H1 (cell line): Measurements from ENCODE around the gene CTNS. TPM values are rescaled to one million over a fixed set of nuclear protein-coding genes. Genes with fewer than 3 reads are reported as not detected.

Source experiments
- CTCF ChIA-PET: fragments of 300-600 bp; sonication (Branson Sonifier 250); formaldehyde crosslinking; loops from one replicate; lab custom pipeline; 2021; ENCODE audit not compliant: partially characterized antibody; lab: Charles Lee
- POLR2A ChIA-PET: fragments of 300-600 bp; sonication (Branson Sonifier 250); formaldehyde crosslinking; loops from one replicate; lab custom pipeline; 2021; ENCODE audit warnings: inconsistent platforms; ENCODE audit not compliant: partially characterized antibody; lab: Charles Lee
- DNase-seq, 2 experiments: peaks; one replicate each; pipeline versions ENCODE4 v3.0.0 to v3.0.0-alpha.2; 2010 to 2022; ENCODE audit warnings: low spot score in 2 of 2, low read depth in 1 of 2, mixed read lengths in 1 of 2
- FAIRE-seq: peaks from 2 replicates; lab custom pipeline; 2011; peaks lifted over from hg19 to GRCh38; lab: Jason Lieb, UNC
- H2AFZ ChIP-seq: 2 replicates; pipeline ENCODE4 v1.8.1; 2012; ENCODE audit warnings: low read length, inconsistent platforms
- H2AK5ac ChIP-seq: 2 replicates; pipeline ENCODE4 v1.6.1; 2013; ENCODE audit warnings: low read depth, low read length
- H2BK120ac ChIP-seq: replicated peaks from 2 replicates; pipeline ENCODE3; 2013; ENCODE audit warnings: low read depth, low read length, inconsistent platforms
- H2BK12ac ChIP-seq: 2 replicates; pipeline ENCODE4 v1.6.1; 2013; ENCODE audit warnings: low read depth, low read length
- H2BK15ac ChIP-seq: 2 replicates; pipeline ENCODE4 v1.6.1; 2013; ENCODE audit warnings: low read length
- H2BK20ac ChIP-seq: 2 replicates; pipeline ENCODE4 v1.6.1; 2013; ENCODE audit warnings: low read length
- H2BK5ac ChIP-seq: 2 replicates; pipeline ENCODE4 v1.6.1; 2013; ENCODE audit warnings: low read depth, low read length
- H3K14ac ChIP-seq: 2 replicates; pipeline ENCODE4 v1.6.1; 2013; ENCODE audit warnings: inconsistent platforms; ENCODE audit not compliant: insufficient read length
- H3K18ac ChIP-seq: 2 replicates; pipeline ENCODE4 v1.6.1; 2013; ENCODE audit warnings: low read length; ENCODE audit errors: extremely low read depth
- H3K23ac ChIP-seq: 2 replicates; pipeline ENCODE4 v1.6.1; 2013; ENCODE audit warnings: inconsistent platforms; ENCODE audit not compliant: insufficient read length
- H3K23me2 ChIP-seq: 2 replicates; pipeline ENCODE4 v1.6.1; 2013; ENCODE audit warnings: low read depth, low read length
- H3K27ac ChIP-seq: 2 replicates; pipeline ENCODE4 v1.6.1; 2011; ENCODE audit warnings: low read depth, low read length, inconsistent platforms
- H3K27me3 ChIP-seq, 4 experiments: replicated peaks in 1 of 4; 1 replicate in 1 of 4; 2 replicates in 3 of 4; pipeline versions ENCODE4 v1.6.1 to v1.8.1; 2011 to 2013; ENCODE audit warnings: low read length in 3 of 4, mild to moderate bottlenecking in 3 of 4, inconsistent platforms in 2 of 4, mixed read lengths in 2 of 4, moderate library complexity in 1 of 4; ENCODE audit not compliant: control insufficient read depth in 3 of 4, insufficient read depth in 3 of 4; ENCODE audit errors: extremely low read depth in 1 of 4
- H3K36me3 ChIP-seq, 4 experiments: 2 replicates each; pipeline versions ENCODE4 v1.6.1 to v1.8.1; 2011 to 2013; ENCODE audit warnings: mild to moderate bottlenecking in 4 of 4, low read length in 3 of 4, moderate library complexity in 2 of 4, control low read depth in 1 of 4, inconsistent platforms in 1 of 4; ENCODE audit not compliant: insufficient read depth in 4 of 4, control insufficient read depth in 2 of 4
- H3K4ac ChIP-seq: replicated peaks from 2 replicates; pipeline ENCODE3; 2013; ENCODE audit warnings: low read length, low read depth, mixed read lengths, inconsistent platforms; ENCODE audit not compliant: insufficient read length
- H3K4me1 ChIP-seq, 4 experiments: replicated peaks in 1 of 4; 1 replicate in 1 of 4; 2 replicates in 3 of 4; pipeline versions ENCODE4 v1.6.1 to v1.8.1; 2011 to 2013; ENCODE audit warnings: low read length in 3 of 4, inconsistent platforms in 2 of 4, mixed read lengths in 1 of 4; ENCODE audit not compliant: insufficient read depth in 4 of 4, control insufficient read depth in 3 of 4
- H3K4me2 ChIP-seq, 2 experiments: 2 replicates each; pipeline versions ENCODE4 v1.6.1 to v1.8.1; 2011 to 2013; ENCODE audit warnings: low read depth in 2 of 2, low read length in 2 of 2, control low read depth in 1 of 2, inconsistent platforms in 1 of 2, mild to moderate bottlenecking in 1 of 2; ENCODE audit not compliant: insufficient read depth in 1 of 2
- H3K4me3 ChIP-seq, 4 experiments: fragments of 200-600, 300-600 bp in 1 of 4; sonication (generic), shearing (Covaris generic), sonication (Bioruptor Twin) in 1 of 4; 2 replicates each; pipeline versions ENCODE4 v1.5.1 to v1.8.1; 2011 to 2016; ENCODE audit warnings: low read length in 4 of 4, low read depth in 3 of 4, control low read depth in 2 of 4, inconsistent platforms in 2 of 4, mild to moderate bottlenecking in 2 of 4, mixed read lengths in 1 of 4, moderate library complexity in 1 of 4; ENCODE audit not compliant: insufficient read depth in 2 of 4; ENCODE audit errors: extremely low read depth in 1 of 4
- H3K56ac ChIP-seq: replicated peaks from 2 replicates; pipeline ENCODE3; 2013; ENCODE audit warnings: low read depth, mild to moderate bottlenecking, mixed read lengths, low read length, inconsistent platforms; ENCODE audit not compliant: insufficient read length
- H3K79me1 ChIP-seq: 2 replicates; pipeline ENCODE4 v1.6.1; 2013; ENCODE audit warnings: low read depth, low read length, control low read depth
- H3K79me2 ChIP-seq, 2 experiments: 2 replicates each; pipeline versions ENCODE4 v1.6.1 to v1.8.1; 2012 to 2013; ENCODE audit warnings: low read length in 2 of 2, mild to moderate bottlenecking in 2 of 2, inconsistent platforms in 1 of 2; ENCODE audit not compliant: insufficient read depth in 2 of 2, control insufficient read depth in 1 of 2
- H3K9ac ChIP-seq, 4 experiments: replicated peaks in 1 of 4; 1 replicate in 1 of 4; 2 replicates in 3 of 4; pipeline versions ENCODE4 v1.6.1 to v1.8.1; 2011 to 2013; ENCODE audit warnings: low read depth in 3 of 4, low read length in 3 of 4, control low read depth in 2 of 4, mild to moderate bottlenecking in 2 of 4, moderate library complexity in 2 of 4, inconsistent platforms in 1 of 4; ENCODE audit errors: extremely low read depth in 1 of 4
- H3K9me3 ChIP-seq, 2 experiments: 2 replicates each; pipeline versions ENCODE4 v1.6.1 to v1.8.1; 2012 to 2013; ENCODE audit warnings: mild to moderate bottlenecking in 2 of 2, moderate library complexity in 2 of 2, control low read depth in 1 of 2, inconsistent platforms in 1 of 2, low read depth in 1 of 2, low read length in 1 of 2, mixed read lengths in 1 of 2; ENCODE audit not compliant: insufficient read depth in 2 of 2
- H4K20me1 ChIP-seq, 2 experiments: replicated peaks in 1 of 2; 2 replicates each; pipeline versions ENCODE3 to v1.8.1; 2011 to 2013; ENCODE audit warnings: inconsistent platforms in 2 of 2, low read length in 2 of 2, mild to moderate bottlenecking in 1 of 2; ENCODE audit not compliant: insufficient read depth in 2 of 2, control insufficient read depth in 1 of 2
- H4K5ac ChIP-seq: 2 replicates; pipeline ENCODE4 v1.6.1; 2013; ENCODE audit warnings: low read length, low read depth, mixed read lengths, inconsistent platforms; ENCODE audit not compliant: insufficient read length
- H4K8ac ChIP-seq: 2 replicates; pipeline ENCODE4 v1.8.0; 2013; ENCODE audit warnings: mild to moderate bottlenecking, moderate library complexity, low read length, inconsistent platforms; ENCODE audit not compliant: insufficient read depth; ENCODE audit errors: extremely low read depth
- H4K91ac ChIP-seq: replicated peaks from 2 replicates; pipeline ENCODE3; 2013; ENCODE audit warnings: low read length, mixed read lengths, inconsistent platforms; ENCODE audit not compliant: insufficient read length
- ASH2L ChIP-seq: fragments of 200-600, 300-600 bp; sonication (generic); IDR thresholded peaks from one replicate; pipeline ENCODE4 v1.7.1; 2017; ENCODE audit warnings: low read length
- CEBPB ChIP-seq: IDR thresholded peaks from 2 replicates; pipeline ENCODE4 v1.6.1; 2012; ENCODE audit warnings: low read depth, low read length
- EGR1 ChIP-seq: IDR thresholded peaks from 2 replicates; pipeline ENCODE4 v1.6.1; 2011; ENCODE audit warnings: low read depth, low read length, borderline replicate concordance
- EP300 ChIP-seq, 2 experiments: IDR thresholded peaks; 1 replicate in 1 of 2; 2 replicates in 1 of 2; pipeline ENCODE4 v1.6.1; 2011 to 2012; ENCODE audit warnings: low read depth in 2 of 2, low read length in 2 of 2, mild to moderate bottlenecking in 2 of 2, borderline replicate concordance in 1 of 2, inconsistent platforms in 1 of 2, moderate library complexity in 1 of 2
- JUN ChIP-seq: IDR thresholded peaks from 2 replicates; pipeline ENCODE4 v1.6.1; 2011; ENCODE audit warnings: low read depth, mild to moderate bottlenecking, improper control_type of control experiment, low read length
- JUND ChIP-seq: IDR thresholded peaks from 2 replicates; pipeline ENCODE4 v1.6.1; 2011; ENCODE audit warnings: mild to moderate bottlenecking, improper control_type of control experiment, low read length
- KDM5A ChIP-seq: fragments of 200-600 bp; IDR thresholded peaks from 2 replicates; pipeline ENCODE4 v1.7.1; 2012; ENCODE audit warnings: mild to moderate bottlenecking, low read length, inconsistent platforms, mixed read lengths
- POLR2A ChIP-seq, 2 experiments: IDR thresholded peaks; 1 replicate in 1 of 2; 2 replicates in 1 of 2; pipeline ENCODE4 v1.6.1; 2011; ENCODE audit warnings: low read depth in 2 of 2, low read length in 2 of 2, mild to moderate bottlenecking in 2 of 2; ENCODE audit errors: control extremely low read depth in 1 of 2
- POU5F1 ChIP-seq: IDR thresholded peaks from 2 replicates; pipeline ENCODE4 v1.6.1; 2011; ENCODE audit warnings: low read depth, mild to moderate bottlenecking, low read length, moderate library complexity
- RBBP5 ChIP-seq: IDR thresholded peaks from 2 replicates; pipeline ENCODE4 v1.7.1; 2012; ENCODE audit warnings: low read depth, mild to moderate bottlenecking, inconsistent platforms, low read length, moderate library complexity, borderline replicate concordance
- SIRT6 ChIP-seq: IDR thresholded peaks from one replicate; pipeline ENCODE4 v1.7.1; 2012; ENCODE audit warnings: low read length, inconsistent platforms
- WGBS, 2 experiments: shearing (Covaris generic) in 1 of 2; methylation state at CpG; one replicate each; pipeline versions ENCODE4 v1.1.6 to v1.1.7; 2013 to 2015; ENCODE audit warnings: low lambda C conversion rate in 2 of 2, mixed read lengths in 2 of 2, inconsistent platforms in 1 of 2, low coverage in 1 of 2, missing lambda C conversion rate in 1 of 2; ENCODE audit not compliant: insufficient replicate concordance in 2 of 2, insufficient coverage in 1 of 2, insufficient read length in 1 of 2; ENCODE audit errors: extremely low coverage in 1 of 2, missing lambda C conversion rate in 1 of 2; 5-methylcytosine and 5-hydroxymethylcytosine counted together
- polyA plus RNA-seq, 7 experiments: library from polyadenylated mRNA; depleted of rRNA in 3 of 7; stranded (reverse) in 5 of 7; unstranded in 2 of 7; fragments of >200 nt in 5 of 7; fragments of 200-250 nt in 2 of 7; gene quantifications; 1 replicate in 5 of 7; 2 replicates in 1 of 7; 4 replicates in 1 of 7; pipeline versions ENCODE4 v1.2.1 to v1.2.3, GENCODE V29; 2011 to 2013; ENCODE audit warnings: missing spikeins in 2 of 7, mixed read lengths in 2 of 7
- total RNA-seq: library from RNA; stranded (reverse); fragmentation: NEBNext Ultra II Directional; extraction: Animal tissue kit (Norgen Biotek cat#: 25700); gene quantifications from 2 replicates; pipeline ENCODE4 v1.2.1, GENCODE V29; 2021
- TF ChIP-seq, protein P1 (sequence below), 3 experiments: IDR thresholded peaks; 1 replicate in 2 of 3; 2 replicates in 1 of 3; pipeline versions ENCODE4 v1.5.1 to v1.6.1; 2011; ENCODE audit warnings: low read length in 3 of 3, mild to moderate bottlenecking in 3 of 3, inconsistent platforms in 2 of 3, low read depth in 1 of 3, moderate library complexity in 1 of 3; ENCODE audit not compliant: insufficient read depth in 1 of 3; ENCODE audit errors: control extremely low read depth in 1 of 3

CTNS gene
- total and polyA plus RNA-seq, 2 of the 8 experiments (the other 6 are each of a cell fraction or from before 2014, with no cell fraction given), result 11.6 to 12.9 TPM

DNA sequence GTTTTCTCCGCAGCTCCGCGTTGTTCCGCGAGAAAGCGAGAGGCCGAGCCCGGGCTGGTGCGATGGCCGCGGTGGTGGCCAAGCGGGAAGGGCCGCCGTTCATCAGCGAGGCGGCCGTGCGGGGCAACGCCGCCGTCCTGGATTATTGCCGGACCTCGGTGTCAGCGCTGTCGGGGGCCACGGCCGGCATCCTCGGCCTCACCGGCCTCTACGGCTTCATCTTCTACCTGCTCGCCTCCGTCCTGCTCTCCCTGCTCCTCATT lies 32.5 kb downstream of the CTNS start:
- Histone ChIP-seq H4K20me1 (peaks cover 0 to 7% of the 10 kb centered on the region in 2 experiments), H3K79me2 (peaks cover 3 to 28% of the 10 kb centered on the region in 2 experiments; a peak in 3 of 4 replicates), H2BK12ac (no peak overlapping the region), H3K36me3 (no peaks in the 10 kb centered on the region; a peak in 1 of 8 replicates), H3K79me1 (peaks cover 12% of the 10 kb centered on the region), H2BK20ac (no peak overlapping the region), H2BK120ac (no peak overlapping the region), H3K4ac (peak overlapping the region; percentile 81), H3K9ac (peak overlapping the region; percentile 91 to 95 (median 93)), H4K8ac (peak overlapping the region; percentile 99; the same call in 1 of the 2 replicates), H3K4me2 (peak overlapping the region; percentile 73 to 76), H2BK5ac (no peak overlapping the region), H4K5ac (peak overlapping the region; percentile 83), H4K91ac (no peak overlapping the region), H3K18ac (no peak overlapping the region; the same call in 1 of the 2 replicates), H3K56ac (peak overlapping the region; percentile 88), H3K14ac (no peak overlapping the region), H3K4me3 (peak overlapping the region; percentile 79 to 94 (median 84)), H3K27me3 (no peaks in the 10 kb centered on the region), H2BK15ac (no peak overlapping the region), H2AFZ (no peak overlapping the region), H3K23me2 (peaks cover 12% of the 10 kb centered on the region; the same call in 1 of the 2 replicates), H2AK5ac (no peak overlapping the region), H3K4me1 (peaks cover 3 to 7% (median 5%) of the 10 kb centered on the region in 4 experiments), H3K9me3 (no peaks in the 10 kb centered on the region), H3K27ac (peak overlapping the region; percentile 90), H3K23ac (no peak overlapping the region)
- DNase-seq, result no peak
- WGBS, 2 experiments, result 2% methylated on average over 32 of the region's 32 CpGs; no CpG with 5 or more reads in 1 of the 2 experiments
- ChIA-PET CTCF (interaction anchor here (1.9 kb wide), 1 partner anchor 23 kb away, joined by 6 read pairs; no protein-coding TSS in a partner anchor), POLR2A (interaction anchor here (0.9 to 12.7 kb wide), 8 partner anchors 9 to 77 kb away, joined by 3 to 194 read pairs (median 6); partner anchors contain the start of genes CTNS, HASPIN, P2RX5 and SHPK)
- no peak for FAIRE-seq
- TF ChIP-seq KDM5A (0 out of 2 replicates have a peak, but pooled peaks have one; percentile 4), EGR1 (no peak), RBBP5 (peak; percentile 54; the same call in 1 of the 2 replicates), ASH2L (peak; percentile 7), CEBPB (no peak), POLR2A (IDR thresholded peaks at IDR 0.05; ENCODE audit: control extremely low read depth in 1 of 2, low read depth in 2 of 2, low read length in 2 of 2) (no peak), SIRT6 (no peak), JUN (no peak), EP300 (IDR thresholded peaks at IDR 0.05; ENCODE audit: borderline replicate concordance in 1 of 2, low read depth in 2 of 2, low read length in 2 of 2) (no peak), JUND (no peak), POU5F1 (no peak)
- TF ChIP-seq, protein P1, sequence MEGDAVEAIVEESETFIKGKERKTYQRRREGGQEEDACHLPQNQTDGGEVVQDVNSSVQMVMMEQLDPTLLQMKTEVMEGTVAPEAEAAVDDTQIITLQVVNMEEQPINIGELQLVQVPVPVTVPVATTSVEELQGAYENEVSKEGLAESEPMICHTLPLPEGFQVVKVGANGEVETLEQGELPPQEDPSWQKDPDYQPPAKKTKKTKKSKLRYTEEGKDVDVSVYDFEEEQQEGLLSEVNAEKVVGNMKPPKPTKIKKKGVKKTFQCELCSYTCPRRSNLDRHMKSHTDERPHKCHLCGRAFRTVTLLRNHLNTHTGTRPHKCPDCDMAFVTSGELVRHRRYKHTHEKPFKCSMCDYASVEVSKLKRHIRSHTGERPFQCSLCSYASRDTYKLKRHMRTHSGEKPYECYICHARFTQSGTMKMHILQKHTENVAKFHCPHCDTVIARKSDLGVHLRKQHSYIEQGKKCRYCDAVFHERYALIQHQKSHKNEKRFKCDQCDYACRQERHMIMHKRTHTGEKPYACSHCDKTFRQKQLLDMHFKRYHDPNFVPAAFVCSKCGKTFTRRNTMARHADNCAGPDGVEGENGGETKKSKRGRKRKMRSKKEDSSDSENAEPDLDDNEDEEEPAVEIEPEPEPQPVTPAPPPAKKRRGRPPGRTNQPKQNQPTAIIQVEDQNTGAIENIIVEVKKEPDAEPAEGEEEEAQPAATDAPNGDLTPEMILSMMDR (IDR thresholded peaks at IDR 0.05; ENCODE audit: control extremely low read depth in 1 of 3, insufficient read depth in 1 of 3, low read depth in 1 of 3, low read length in 3 of 3), result no peak
